Hepatocyte (in vitro differentiated cells): Measurements from ENCODE around the gene ARHGAP5. TPM values are rescaled to one million over a fixed set of nuclear protein-coding genes. Genes with fewer than 3 reads are reported as not detected.

Experiments
- DNase-seq: peaks from one replicate; pipeline ENCODE4 v3.0.0-alpha.2; 2016; ENCODE audit warnings: low spot score
- H2AFZ ChIP-seq: fragments of 200-600 bp; sonication (generic); 2 replicates; pipeline ENCODE4 v1.6.0; 2016; ENCODE audit warnings: antibody characterized with exemption, mild to moderate bottlenecking
- H3K27ac ChIP-seq: fragments of 200-600 bp; sonication (generic); 2 replicates; pipeline ENCODE4 v1.5.1; 2016; ENCODE audit warnings: mild to moderate bottlenecking
- H3K27me3 ChIP-seq: fragments of 200-600 bp; sonication (generic); 2 replicates; pipeline ENCODE4 v1.6.1; 2016
- H3K36me3 ChIP-seq: fragments of 200-600 bp; sonication (generic); replicated peaks from 2 replicates; pipeline ENCODE4 v1.5.1; 2016; ENCODE audit warnings: low read depth; ENCODE audit not compliant: insufficient read depth
- H3K4me1 ChIP-seq: fragments of 200-600 bp; sonication (generic); 2 replicates; pipeline ENCODE4 v1.5.1; 2016; ENCODE audit warnings: mild to moderate bottlenecking, moderate library complexity; ENCODE audit not compliant: insufficient read depth
- H3K4me2 ChIP-seq: fragments of 200-600 bp; sonication (generic); 2 replicates; pipeline ENCODE4 v1.6.0; 2016
- H3K4me3 ChIP-seq: fragments of 200-600 bp; sonication (generic); 2 replicates; pipeline ENCODE4 v1.5.1; 2016; ENCODE audit warnings: mild to moderate bottlenecking
- H3K79me2 ChIP-seq: fragments of 200-600 bp; sonication (generic); 2 replicates; pipeline ENCODE4 v1.6.0; 2017; ENCODE audit warnings: mild to moderate bottlenecking
- H3K9me2 ChIP-seq: fragments of 200-600 bp; sonication (generic); replicated peaks from 2 replicates; pipeline ENCODE4 v1.6.0; 2017; ENCODE audit warnings: mild to moderate bottlenecking; ENCODE audit not compliant: insufficient read depth
- H3K9me3 ChIP-seq: fragments of 200-600 bp; sonication (generic); 2 replicates; pipeline ENCODE4 v1.5.1; 2016; ENCODE audit warnings: low read depth, mild to moderate bottlenecking
- H4K20me1 ChIP-seq: fragments of 200-600 bp; sonication (generic); 2 replicates; pipeline ENCODE4 v1.6.0; 2016; ENCODE audit warnings: mild to moderate bottlenecking; ENCODE audit not compliant: insufficient read depth, poor library complexity, severe bottlenecking
- CTCF ChIP-seq: fragments of 200-600 bp; sonication (generic); IDR thresholded peaks from 2 replicates; pipeline ENCODE4 v1.5.1; 2016; ENCODE audit warnings: antibody characterized with exemption, mild to moderate bottlenecking; ENCODE audit not compliant: poor library complexity
- EZH2 ChIP-seq: fragments of 200-600 bp; sonication (generic); IDR thresholded peaks from 2 replicates; pipeline ENCODE4 v1.6.1; 2016; ENCODE audit warnings: antibody characterized with exemption, mild to moderate bottlenecking, borderline replicate concordance
- EZH2phosphoT487 ChIP-seq: fragments of 200-600 bp; sonication (generic); IDR thresholded peaks from one replicate; pipeline ENCODE4 v1.6.1; 2018; ENCODE audit warnings: antibody characterized with exemption, mild to moderate bottlenecking, low read depth, moderate library complexity; ENCODE audit not compliant: unreplicated experiment, severe bottlenecking
- whole genome bisulfite sequencing: methylation state at CpG from one replicate; pipeline ENCODE4 v1.1.6; 2016; ENCODE audit warnings: low lambda C conversion rate; ENCODE audit errors: missing lambda C conversion rate; 5-methylcytosine and 5-hydroxymethylcytosine counted together
- polyA plus RNA-seq: library from polyadenylated mRNA; unstranded; fragments of >200 nt; fragmentation: Nextera tagmentation; extraction: Ambion mirVana; gene quantifications from 2 replicates; pipeline ENCODE4 v1.2.1, GENCODE V29; 2016
- total RNA-seq: library from RNA; depleted of rRNA; stranded (reverse); fragments of >200 nt; gene quantifications from 2 replicates; pipeline ENCODE4 v1.2.3, GENCODE V29; 2014

The ARHGAP5 gene
- total and polyA plus RNA-seq, 2 experiments from 2014 or later, result 16.5 to 144 TPM

- peak overlapping the region; percentile 14 for H3K27ac ChIP-seq
Measured at GRCh38 chr14:32200368-32201192, 123.5 kb downstream of the ARHGAP5 start.

GRCh38 chr14:32201193-32201815 lies 124.2 kb downstream of the ARHGAP5 start:
- Histone ChIP-seq H4K20me1 (no peaks in the 10 kb centered on the region), H3K9me2 (no peaks in the 10 kb centered on the region), H3K4me3 (peak overlapping the region; percentile 65), H3K27me3 (no peaks in the 10 kb centered on the region), H3K4me1 (peaks cover 5% of the 10 kb centered on the region), H3K36me3 (no peaks in the 10 kb centered on the region), H3K27ac (peak overlapping the region; percentile 98), H3K79me2 (no peaks in the 10 kb centered on the region), H3K9me3 (no peaks in the 10 kb centered on the region), H3K4me2 (peak overlapping the region; percentile 86), H2AFZ (peak overlapping the region; percentile 88)
- TF ChIP-seq EZH2 (no peak), EZH2phosphoT487 (no peak), CTCF (no peak)
- WGBS, result 2% methylated on average over 46 of the region's 46 CpGs
- peak; percentile 96 for DNase-seq

More at GRCh38 chr14:32200368-32201192, 123.5 kb downstream of the ARHGAP5 start:
- no peaks in the 10 kb centered on the region for H3K9me3 ChIP-seq
- H3K4me3 ChIP-seq, result peak overlapping the region; percentile 65
- 26% methylated on average over 14 of the region's 14 CpGs for WGBS
- TF ChIP-seq EZH2phosphoT487 (no peak), CTCF (no peak), EZH2 (no peak)
- no peaks in the 10 kb centered on the region for H3K79me2 ChIP-seq
- H3K9me2 ChIP-seq, result no peaks in the 10 kb centered on the region
- H3K4me2 ChIP-seq, result peak overlapping the region; percentile 86
- no peaks in the 10 kb centered on the region for H4K20me1 ChIP-seq
- no peak for DNase-seq
- H3K36me3 ChIP-seq, result no peaks in the 10 kb centered on the region
- no peaks in the 10 kb centered on the region for H3K27me3 ChIP-seq
- peaks cover 5% of the 10 kb centered on the region for H3K4me1 ChIP-seq
- peak overlapping the region; percentile 88 for H2AFZ ChIP-seq

- peak; percentile 43 for DNase-seq
- H2AFZ ChIP-seq, result peak within 1 kb of the TSS; percentile 88
- no peaks in the 10 kb centered on the region for H3K27me3 ChIP-seq
- peak within 1 kb of the TSS; percentile 65 for H3K4me3 ChIP-seq
- no peaks in the 10 kb centered on the region for H3K79me2 ChIP-seq
- H3K36me3 ChIP-seq, result no peaks in the 10 kb centered on the region
- no peaks in the 10 kb centered on the region for H3K9me3 ChIP-seq
- peak within 1 kb of the TSS; percentile 86 for H3K4me2 ChIP-seq
- H3K4me1 ChIP-seq, result peaks cover 5% of the 10 kb centered on the region
- WGBS, result 3% methylated on average over 40 of the region's 40 CpGs
- no peak for TF ChIP-seq EZH2phosphoT487
- no peak for TF ChIP-seq EZH2
- TF ChIP-seq CTCF, result no peak
- no peaks in the 10 kb centered on the region for H4K20me1 ChIP-seq
- no peaks in the 10 kb centered on the region for H3K9me2 ChIP-seq
- peak within 1 kb of the TSS; percentile 98 for H3K27ac ChIP-seq
Measured at GRCh38 chr14:32201816-32202490, 124.8 kb downstream of the ARHGAP5 start, which contains the start of gene RNU6-7. Gene RNU6-7, plus strand, starts transcription at chr14:32202045.
